Measurements from ENCODE around the gene KISS1R.

The KISS1R gene

DNA sequence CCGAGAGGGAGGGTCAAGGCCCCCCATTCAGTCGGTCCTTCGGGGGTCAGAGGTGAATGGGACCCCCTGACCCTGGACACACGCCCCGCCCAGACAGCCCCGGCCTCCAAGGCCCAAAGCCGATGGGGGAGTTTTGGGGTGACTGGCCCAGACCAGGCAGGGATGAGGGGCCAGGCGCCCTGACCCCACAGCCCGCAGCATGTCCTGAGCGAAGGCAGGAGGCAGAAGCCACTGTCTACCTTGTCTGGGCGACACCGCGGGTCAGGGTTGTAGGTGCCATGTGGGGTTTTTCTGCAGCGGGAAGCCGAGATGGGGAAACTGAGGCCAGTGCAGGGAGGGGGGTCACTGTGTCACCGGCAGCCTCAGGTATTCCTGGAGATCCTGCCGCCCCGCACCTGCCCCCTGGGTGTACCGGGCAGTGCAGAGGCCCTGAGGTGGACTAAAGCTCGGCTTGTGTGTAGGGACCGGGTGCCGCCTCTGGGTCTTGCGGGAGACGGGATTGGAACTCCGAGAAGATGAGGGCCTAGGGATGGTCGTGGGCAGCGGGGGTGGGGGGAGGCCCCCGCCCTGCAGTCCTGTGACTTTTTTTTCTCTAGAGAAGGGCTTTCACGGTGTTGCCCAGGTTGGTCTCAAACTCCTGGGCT lies 17.2 kb downstream of the KISS1R start:
- in situ Hi-C loops (cut with MboI; ENCODE audit: low sequenced_read_pairs): no loop called here

DNA sequence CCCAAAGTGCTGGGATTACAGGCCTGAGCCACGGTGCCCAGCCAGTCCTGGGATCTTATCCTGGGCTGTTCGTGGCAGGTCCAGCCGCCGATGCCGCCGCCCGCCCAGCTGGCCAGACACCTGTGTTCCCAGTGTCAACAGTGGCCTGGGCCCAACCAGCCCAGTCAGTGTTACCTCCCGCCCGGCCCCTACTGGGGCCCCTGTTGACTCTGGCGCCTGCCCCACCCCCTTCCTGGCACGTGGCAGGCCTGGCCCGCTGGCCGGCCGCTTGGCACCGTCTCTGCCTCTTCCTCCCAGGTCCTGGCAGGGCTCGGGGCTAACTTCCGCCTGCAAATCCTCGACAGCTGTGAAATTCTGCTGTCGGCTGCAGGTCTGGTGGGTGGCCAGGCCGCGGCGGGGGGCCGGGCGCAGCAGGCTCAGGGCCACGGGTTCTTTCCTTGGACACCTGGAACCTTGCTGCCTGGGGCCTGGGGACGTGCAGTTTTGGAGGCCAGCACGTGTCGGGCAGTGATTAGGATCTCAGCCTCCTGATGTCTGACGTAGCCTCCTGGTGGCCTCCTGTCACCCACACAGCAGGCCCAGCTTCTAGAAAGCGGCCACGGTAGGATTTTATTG lies 17.8 kb downstream of the KISS1R start:
- in situ Hi-C loops (cut with MboI; ENCODE audit: low sequenced_read_pairs): no loop called here

GRCh38 chr19:936175-936546 lies 19.0 kb downstream of the KISS1R start:
- in situ Hi-C loops (cut with MboI; ENCODE audit: low sequenced_read_pairs): no loop called here

DNA sequence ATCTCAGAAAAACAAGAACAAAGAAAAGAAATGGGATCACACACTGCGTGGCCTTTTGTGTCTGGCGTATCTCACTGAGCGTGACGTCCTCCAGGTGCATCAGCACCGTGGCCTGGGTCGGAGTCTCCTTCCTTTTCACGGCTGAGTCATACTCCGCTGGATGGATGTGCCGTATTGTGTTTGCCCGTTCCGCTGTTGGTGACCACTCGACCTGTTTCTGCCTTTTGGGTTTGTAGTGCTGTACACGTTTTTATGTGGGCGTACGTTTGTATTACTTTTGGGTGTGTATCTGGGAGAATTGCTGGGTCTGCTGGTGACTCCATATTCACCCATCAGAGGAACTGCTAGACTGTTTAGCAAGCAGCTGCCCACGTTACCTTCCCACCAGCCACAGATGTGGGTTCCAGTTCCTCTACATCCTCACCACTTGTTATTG lies 20.1 kb downstream of the KISS1R start:
- in situ Hi-C loops (cut with MboI; ENCODE audit: low sequenced_read_pairs): no loop called here

DNA sequence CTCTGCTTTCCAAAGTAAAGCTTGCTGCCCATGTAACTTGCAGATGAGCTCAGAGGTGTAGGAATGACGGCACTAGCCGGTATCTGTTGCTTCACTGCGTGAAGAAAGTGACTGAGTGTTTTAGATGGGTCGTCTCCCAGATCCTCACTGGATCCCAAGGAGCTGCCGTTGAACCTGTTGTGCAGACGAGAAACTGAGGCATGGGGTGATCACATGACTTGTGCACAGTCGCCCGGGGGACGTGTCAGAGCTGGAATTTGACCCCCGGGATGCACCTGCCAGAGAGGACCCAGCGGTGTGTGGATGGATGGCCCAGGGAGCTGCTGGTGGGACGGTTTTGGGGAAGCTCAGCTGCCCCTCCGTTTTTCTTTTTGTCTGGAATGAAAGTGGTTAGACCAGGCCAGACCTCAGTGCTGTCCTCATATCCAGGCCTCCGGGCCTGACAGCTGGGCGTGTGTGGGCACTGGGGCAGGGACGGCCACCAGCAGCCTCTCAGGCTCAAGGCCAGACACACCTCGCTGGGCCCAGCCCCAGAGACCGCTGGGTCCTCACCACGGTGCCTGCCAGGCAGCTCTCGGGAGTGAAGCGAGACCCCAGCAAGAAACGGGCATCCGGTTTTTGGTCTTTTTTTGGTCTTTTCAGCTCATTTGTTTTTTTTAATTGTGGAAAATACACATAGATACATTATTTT lies 21.2 kb downstream of the KISS1R start:
- in situ Hi-C loops (cut with MboI; ENCODE audit: low sequenced_read_pairs): no loop called here

DNA sequence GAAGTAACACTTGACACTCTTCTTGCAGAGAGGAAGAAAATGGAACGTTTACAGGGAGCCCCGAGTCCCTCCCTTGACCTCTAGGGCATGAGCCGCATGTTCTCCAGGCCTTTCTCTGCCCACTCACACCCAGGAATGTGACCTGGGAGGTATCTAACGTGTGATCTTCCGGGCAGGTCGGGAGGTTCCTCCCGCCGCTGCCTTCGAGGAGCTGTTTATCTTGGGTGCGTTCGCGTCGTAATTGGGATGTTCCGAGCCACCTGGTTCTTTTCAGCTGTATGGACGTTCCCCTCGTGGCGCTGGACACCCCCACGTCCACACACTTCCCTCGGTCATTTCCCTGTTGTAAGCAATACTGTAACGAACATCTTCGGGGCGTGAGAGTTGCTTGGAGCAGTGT lies 22.3 kb downstream of the KISS1R start:
- in situ Hi-C loops (cut with MboI; ENCODE audit: low sequenced_read_pairs): no loop called here

GRCh38 chr19:939922-940321 lies 22.8 kb downstream of the KISS1R start:
- in situ Hi-C loops (cut with MboI; ENCODE audit: low sequenced_read_pairs): no loop called here

DNA sequence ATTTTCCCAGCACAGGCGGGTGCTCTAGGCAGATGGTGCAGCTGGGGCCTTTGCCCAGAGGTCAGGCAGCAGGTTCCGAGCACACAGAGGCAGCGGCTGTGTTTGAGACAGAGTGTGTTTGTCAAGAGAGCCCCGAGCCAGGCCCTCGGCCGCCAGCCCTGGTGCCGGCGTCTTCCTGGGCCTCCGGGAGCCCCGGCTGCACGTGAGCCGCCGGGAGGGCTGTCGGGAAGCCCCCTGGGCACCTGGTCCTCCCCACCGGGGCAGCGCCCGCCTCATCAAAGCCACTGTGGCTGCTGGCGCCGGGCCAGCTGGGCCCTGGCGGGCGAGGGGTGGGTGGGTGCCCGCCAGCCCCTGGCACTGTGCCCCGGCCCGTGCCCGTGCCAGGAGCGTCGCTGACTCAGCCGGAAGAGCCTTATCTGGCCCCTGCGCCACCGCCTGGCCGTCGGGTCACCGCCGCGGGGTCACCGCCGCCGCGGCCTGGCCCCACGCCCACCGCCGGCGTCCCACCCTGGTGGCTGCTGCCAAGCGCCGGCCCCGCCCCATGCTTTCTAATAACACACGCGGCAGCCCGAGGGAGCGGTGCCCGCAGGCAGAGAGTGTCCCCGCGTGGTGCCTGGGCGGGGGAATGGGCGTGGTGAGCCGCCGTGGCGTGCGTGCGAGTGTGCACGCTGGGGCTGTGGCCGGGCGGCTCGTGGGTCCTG lies 23.6 kb downstream of the KISS1R start:
- in situ Hi-C loops (cut with MboI; ENCODE audit: low sequenced_read_pairs): no loop called here

GRCh38 chr19:941292-942132 lies 24.4 kb downstream of the KISS1R start:
- in situ Hi-C loops (cut with MboI; ENCODE audit: low sequenced_read_pairs): no loop called here

- in situ Hi-C loops (cut with MboI; ENCODE audit: low sequenced_read_pairs): no loop called here
Observed at GRCh38 chr19:942133-942645, 25.1 kb downstream of the KISS1R start.

DNA sequence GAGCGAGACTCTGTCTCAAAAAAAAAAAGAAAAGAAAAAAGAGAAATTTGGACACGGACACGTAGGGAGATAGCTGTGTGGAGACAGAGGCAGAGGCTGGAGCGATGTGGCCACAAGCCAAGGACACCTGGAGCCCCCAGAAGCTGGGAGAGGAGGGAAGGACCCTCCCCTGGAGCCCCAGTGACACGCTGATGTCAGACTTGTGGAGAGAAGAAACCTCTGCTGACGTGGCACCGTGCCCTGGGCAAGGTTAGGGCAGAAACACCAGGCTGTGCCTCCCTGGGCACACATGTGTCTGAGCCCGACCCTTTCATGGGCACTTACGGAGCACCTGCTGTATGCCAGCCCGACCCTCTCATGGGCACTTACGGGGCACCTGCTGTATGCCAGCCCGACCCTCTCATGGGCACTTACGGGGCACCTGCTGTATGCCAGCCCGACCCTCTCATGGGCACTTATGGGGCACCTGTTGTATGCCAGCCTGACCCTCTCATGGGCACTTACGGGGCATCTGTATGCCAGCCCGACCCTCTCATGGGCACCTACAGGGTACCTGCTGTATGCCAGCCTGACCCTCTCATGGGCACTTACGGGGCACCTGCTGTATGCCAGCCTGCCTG lies 26.5 kb downstream of the KISS1R start:
- in situ Hi-C loops (cut with MboI; ENCODE audit: low sequenced_read_pairs): no loop called here

DNA sequence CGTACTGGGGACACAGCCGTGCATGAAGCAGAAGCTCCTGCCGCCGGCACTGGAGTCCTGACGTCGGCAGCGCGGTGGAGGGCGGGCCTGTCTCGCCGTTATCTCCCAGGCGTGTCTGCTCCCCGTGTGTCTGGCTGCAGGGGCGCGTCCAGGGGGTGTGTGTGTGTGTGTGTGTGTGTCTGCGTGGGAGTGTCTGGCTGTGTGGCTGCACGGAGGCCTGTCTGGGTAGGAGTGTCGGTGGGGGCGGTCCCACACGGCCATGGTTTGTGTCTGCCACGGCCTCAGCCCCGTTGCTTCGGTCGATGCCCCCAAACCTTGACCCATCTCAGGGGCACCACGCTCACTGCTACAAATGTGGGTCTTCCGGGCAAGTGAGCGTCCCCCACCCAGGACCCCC lies 27.0 kb downstream of the KISS1R start:
- in situ Hi-C loops (cut with MboI; ENCODE audit: low sequenced_read_pairs): no loop called here

DNA sequence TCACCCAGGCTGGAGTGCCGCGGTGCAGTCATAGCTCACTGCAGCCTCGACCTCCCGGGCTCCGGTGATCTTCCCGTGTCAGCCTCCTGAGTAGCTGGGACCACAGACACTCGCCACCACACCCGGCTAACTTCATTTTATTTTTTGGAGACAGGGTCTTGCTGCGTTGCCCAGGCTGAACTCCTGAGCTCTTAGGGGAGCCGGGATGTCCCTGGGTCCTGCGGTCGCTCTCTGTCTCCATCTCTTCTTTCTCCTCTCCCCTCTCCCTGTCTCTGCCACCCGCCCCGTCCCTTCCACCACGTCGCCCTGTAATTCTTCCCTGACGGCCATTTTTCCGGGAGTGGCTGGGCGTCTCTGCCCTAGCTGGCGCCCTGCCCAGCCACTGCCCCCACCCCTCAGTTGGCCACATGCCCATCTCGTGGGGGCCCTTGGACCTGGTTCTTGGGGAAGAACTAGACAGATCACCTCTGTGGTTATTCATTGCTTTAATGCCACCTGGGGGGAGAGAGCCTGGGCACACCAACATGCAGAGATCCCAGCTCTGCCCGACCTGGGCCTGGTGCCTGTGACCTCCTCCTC lies 27.6 kb downstream of the KISS1R start:
- in situ Hi-C loops (cut with MboI; ENCODE audit: low sequenced_read_pairs): no loop called here

DNA sequence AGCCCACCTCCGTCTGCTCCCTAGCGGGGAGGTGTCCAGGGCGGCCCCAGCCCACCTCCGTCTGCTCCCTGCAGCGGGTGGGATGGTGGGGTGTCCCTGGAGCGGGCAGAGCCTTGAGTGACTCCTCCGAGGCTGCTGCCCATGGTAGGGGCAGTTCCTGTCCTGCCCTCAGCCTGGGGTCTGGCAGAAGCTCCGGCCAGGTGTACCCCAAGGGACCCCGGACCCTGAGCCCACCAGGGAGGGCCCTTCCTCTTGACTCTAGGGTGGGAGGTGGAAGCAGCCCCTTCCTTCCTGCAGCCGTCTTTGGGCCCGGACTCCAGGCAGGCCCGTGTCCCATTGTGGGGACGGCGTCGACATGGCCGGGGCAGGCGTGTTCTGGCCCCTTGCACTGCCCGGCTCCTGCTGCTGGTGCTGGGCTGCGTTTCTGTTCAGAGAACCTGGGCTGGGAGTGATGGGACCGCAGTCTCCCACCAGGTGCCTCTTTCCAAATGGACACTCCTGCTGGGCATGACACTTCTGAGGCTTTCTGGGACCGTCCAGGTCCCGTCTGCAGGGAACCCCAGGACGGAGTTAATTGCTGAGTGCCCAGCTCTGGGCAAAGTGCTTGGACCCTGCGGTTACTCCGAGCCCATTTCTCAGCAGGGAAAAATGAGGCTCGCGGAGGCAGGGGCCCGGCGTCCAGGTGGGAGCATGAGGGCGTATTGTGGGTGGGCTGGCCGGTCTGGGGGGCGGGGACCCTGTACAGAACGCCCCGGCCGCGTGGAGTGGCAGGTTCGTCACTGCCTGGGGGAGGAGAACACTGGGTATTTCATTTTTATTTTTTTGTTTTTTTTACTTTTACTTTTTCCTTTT lies 28.5 kb downstream of the KISS1R start:
- in situ Hi-C loops (cut with MboI; ENCODE audit: low sequenced_read_pairs): no loop called here

DNA sequence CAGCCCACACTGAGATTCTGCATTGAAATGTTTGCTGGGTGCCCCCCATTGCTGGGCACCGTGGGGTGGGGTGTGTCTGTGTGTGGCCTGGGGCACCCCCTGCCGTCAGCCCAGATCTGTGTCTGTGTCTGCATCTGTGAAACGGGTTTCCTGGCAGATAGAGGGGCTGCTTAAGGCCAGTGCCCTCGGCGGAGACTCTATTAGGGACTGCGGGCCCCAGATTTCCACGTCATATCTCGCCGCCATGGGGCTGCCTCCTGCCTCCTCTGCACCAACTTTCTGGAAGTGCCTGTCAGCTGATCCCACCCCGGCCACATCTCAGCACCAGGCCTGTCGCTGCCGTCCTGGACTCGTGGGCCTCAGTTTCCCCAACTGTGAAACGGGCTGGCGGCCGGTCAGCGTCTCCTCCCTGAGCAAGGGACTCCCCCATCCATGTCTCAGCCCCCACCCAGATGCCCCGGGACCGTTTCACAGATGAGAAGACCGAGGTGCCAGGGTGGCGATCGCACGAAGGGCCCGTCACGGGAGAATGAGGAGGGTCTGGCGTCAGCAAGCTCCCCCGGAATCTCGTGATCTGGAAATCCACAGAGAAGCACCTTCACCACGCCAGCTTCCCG lies 30.1 kb downstream of the KISS1R start:
- in situ Hi-C loops (cut with MboI; ENCODE audit: low sequenced_read_pairs): no loop called here

DNA sequence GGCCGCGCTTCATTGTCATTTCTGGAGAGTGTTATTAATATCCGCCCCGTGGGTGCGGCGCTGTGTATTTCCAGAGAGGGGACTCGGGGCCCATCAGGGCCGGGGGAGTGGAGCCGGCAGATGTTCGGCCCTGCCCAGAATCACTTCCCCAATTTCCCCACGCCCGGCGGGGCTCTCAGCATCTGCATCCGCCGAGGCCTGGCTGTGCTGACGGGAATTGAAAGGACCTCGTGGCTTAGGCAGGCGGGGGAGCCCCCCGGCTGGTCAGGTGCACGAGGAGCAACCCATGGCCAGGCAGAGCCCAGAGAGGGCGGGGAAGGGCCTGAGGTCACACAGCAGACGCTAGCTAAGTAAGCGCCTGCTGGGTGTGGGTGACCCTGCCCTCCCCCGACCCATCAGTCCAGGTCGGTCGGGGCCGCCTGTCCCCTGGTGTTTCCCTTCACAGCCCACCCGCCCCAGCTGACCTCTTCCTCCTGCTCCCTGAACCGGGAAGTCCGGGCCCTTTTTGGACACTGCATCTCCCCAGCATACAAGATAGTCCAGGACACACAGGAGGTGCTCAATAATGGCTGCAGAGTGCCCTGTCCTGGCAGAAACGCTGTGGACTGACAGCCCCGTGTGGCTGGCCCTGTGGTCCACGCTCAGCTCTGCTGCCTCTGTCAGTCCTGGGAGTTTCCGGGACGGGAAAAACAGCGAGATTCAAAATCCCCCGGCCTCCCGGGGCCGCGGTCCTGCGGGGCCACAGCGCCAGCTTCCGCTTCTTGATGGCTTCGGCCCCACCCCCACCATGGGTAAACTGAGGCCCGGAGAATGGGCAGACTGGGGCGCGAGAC lies 30.8 kb downstream of the KISS1R start:
- in situ Hi-C loops (cut with MboI; ENCODE audit: low sequenced_read_pairs): no loop called here

DNA sequence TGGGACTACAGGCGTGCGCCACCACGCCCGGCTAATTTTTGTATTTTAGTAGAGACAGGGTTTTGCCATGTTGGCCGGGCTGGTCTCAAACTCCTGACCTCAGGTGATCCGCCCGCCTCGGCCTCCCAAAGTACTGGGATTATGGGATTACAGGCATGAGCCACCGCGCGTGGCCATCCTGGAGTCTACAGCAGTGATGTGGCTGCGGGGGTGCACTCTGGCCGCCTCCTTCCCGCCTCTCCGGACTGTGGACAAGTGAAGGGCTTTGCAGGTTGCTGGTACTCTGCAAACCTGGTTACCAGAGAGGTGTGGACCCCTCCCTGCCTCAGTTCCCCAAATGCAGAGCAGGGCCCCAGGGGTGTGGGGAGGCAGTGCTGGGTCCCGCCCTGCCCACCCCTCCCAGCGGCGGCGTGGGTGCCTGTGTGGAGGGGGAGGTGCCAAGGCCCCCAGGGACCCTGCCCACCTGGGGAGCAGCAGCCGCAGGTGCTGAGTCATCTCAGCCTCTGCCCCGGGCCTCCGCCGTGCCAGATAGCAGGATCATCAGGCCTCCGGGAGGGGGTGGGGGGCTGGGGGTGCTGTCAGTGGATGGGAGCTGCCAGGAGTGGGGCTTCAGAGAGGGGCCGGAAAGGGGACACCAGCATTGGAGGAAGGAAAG lies 31.8 kb downstream of the KISS1R start:
- in situ Hi-C loops (cut with MboI; ENCODE audit: low sequenced_read_pairs): no loop called here

All from HL-60/S4 (cell line).